GM18507 (cell line): Measurements from ENCODE around the gene USP48.

Source experiments
- DNase-seq: peaks from one replicate; pipeline ENCODE4 v3.0.0; 2011; ENCODE audit warnings: low read depth; ENCODE audit not compliant: insufficient read length; ENCODE audit errors: extremely low spot score
- FAIRE-seq: peaks from 2 replicates; lab custom pipeline; 2011; peaks lifted over from hg19 to GRCh38; lab: Jason Lieb, UNC

Gene USP48

GRCh38 chr1:21756393-21757089 is 26.4 kb downstream of the USP48 start:
- DNase-seq = no peak
- no peak for FAIRE-seq

- FAIRE-seq (no peak), DNase-seq (no peak)
Observed at GRCh38 chr1:21755067-21755466, 27.9 kb downstream of the USP48 start.

- FAIRE-seq = no peak
Observed at GRCh38 chr1:21754583-21754982, 28.4 kb downstream of the USP48 start.

GRCh38 chr1:21752186-21752585 is 30.8 kb downstream of the USP48 start:
- no peak for DNase-seq
- no peak for FAIRE-seq

More at GRCh38 chr1:21754583-21754982, 28.4 kb downstream of the USP48 start:
- DNase-seq = no peak

- DNase-seq = no peak
- no peak for FAIRE-seq
Observed at GRCh38 chr1:21751281-21751680, 31.7 kb downstream of the USP48 start.

DNA sequence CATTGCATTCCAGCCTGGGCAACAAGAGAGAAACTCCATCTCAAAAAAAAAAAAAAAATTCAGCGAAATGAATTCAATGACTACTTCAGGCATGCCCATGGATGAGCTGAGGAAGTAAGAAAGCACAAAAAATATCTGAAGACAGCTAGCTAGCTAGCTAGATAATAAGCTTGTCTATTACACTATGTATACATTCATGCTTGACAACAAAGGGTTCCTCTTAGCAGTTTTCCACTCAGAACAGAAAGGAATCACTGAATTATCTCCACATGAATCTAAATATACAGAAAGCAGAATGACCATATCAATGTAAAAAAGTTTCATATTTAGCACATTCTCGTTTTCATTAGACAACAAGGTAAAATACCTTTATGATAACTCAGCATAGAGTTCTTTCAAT is 32.1 kb downstream of the USP48 start:
- FAIRE-seq = peak; percentile 35
- no peak for DNase-seq

DNA sequence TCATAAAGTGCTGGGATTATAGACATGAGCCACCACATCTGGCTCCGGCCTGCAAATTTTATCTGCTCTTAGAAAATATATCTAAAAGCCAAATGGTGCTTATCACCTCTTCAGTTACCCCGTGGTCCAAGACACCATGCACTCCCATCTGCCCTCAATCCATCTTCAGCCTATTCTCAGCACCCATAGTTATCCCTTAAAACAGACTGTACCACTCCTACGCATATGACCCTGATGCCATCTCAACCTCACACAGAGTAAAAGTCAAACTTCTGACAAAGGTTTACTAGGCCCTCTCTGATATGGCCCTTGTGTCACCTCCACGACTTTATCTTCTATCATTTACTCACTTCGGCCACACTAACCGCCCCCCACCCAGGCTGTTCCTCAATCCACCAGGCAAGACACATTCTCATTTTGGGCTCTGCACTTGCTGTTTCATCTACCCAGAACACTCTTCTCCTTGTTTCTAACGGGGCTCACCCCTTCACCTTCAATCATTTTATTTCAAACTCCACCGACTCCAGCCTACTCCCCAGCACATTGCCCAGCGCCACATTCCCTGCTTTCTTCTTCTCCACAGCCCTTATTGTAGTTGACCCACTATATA is 33.0 kb downstream of the USP48 start:
- FAIRE-seq (no peak), DNase-seq (no peak)

DNA sequence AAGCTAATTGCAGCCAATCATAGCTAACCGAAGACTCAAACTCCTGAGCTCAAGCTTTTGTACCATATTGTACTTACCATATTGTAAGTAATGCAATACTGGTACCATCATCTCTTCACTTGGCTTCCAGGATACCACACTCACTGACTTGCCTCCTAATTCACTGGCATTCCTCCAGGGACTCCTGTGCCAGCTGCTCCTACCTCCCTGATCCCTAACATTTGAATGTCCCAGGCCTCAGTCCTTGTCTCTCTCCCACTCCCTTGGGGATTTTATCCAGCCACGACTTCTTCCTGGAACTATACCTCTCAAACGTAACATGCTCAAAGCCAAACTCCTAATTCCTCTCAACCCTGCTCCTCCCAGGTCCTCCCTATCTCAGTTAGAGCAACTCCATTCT is 33.8 kb downstream of the USP48 start:
- FAIRE-seq (no peak), DNase-seq (no peak)

DNA sequence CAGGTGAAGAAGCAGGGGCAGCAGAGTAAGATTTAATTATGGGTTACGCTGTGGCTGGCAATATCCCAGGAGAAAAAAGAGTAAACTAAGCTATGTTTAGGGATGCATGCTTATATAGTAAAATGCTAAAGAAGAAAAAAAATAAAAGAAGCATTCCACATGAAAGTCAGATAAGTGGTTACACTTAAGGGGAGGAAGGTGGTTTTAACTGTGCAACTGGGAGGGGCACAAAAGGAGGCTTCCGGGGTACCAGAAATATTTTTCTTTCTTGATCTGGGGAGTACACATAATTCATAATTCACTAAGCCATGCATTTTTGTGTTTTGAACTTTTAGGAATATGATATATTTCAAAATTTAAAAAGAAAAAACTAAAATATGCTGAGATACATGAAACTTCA is 39.5 kb downstream of the USP48 start:
- DNase-seq (no peak), FAIRE-seq (no peak)

DNA sequence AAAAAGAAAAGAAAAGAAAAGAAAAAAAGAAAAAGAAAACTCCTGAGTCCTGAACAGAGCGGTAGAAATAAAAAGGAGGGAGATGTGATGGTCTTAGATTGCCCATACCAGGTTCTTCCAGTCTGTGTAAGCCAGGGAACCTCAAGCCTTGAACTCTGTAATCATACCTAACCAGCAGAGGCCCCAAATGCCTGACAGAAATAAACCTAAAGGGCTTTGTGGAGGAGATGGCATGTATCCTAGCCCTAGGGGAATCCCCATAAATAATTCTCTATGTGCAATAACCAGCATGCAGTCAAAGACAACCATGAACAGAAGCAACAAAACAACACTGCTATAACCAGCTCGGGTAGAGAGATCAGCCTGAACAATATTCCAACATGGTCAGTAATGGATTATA is 40.4 kb downstream of the USP48 start:
- no peak for DNase-seq
- FAIRE-seq = no peak

GRCh38 chr1:21741206-21741605 is 41.7 kb downstream of the USP48 start:
- DNase-seq = no peak

GRCh38 chr1:21736876-21737275 is 46.1 kb downstream of the USP48 start:
- no peak for DNase-seq
- FAIRE-seq = no peak

More at GRCh38 chr1:21741206-21741605, 41.7 kb downstream of the USP48 start:
- FAIRE-seq = no peak

- no peak for DNase-seq
- FAIRE-seq = no peak
Observed at GRCh38 chr1:21736011-21736410, 46.9 kb downstream of the USP48 start.

DNA sequence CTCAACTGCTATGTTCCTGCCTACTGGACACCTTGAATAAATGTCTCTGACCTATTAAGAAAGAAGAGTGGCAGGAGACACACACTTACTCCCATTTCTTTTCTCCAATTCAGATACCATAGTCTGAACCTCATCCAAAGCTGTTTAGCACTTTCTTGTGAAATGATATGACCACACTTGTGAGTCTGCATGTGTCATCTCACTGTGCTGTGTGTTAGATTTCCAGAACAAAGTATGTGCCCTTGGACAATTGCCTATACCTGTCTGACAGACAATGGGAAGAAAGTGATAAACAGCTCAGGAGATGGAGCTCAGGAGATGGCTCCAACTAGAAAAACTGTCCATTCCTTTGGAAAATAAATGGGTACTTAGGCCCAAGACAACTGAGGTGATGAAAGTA is 48.4 kb downstream of the USP48 start:
- FAIRE-seq (no peak), DNase-seq (no peak)

DNA sequence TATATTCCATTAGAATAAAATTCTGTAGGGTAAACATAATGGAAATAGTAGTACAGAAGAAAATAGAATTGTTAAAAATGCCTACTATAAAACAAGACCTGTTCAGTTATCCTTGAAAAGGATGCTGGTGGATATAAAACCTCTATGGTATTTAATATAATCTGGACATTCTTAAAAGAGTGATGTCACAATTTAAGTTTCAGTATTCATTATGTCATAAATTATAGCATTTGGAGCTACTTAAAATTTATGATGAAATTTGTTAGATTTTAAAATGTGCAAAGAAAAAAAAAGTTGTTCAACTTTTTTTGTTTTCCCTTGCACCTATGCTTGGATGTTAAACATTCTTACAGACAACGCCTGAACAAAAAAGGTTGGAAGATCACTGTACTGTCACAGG is 50.3 kb downstream of the USP48 start:
- FAIRE-seq (no peak), DNase-seq (no peak)

DNA sequence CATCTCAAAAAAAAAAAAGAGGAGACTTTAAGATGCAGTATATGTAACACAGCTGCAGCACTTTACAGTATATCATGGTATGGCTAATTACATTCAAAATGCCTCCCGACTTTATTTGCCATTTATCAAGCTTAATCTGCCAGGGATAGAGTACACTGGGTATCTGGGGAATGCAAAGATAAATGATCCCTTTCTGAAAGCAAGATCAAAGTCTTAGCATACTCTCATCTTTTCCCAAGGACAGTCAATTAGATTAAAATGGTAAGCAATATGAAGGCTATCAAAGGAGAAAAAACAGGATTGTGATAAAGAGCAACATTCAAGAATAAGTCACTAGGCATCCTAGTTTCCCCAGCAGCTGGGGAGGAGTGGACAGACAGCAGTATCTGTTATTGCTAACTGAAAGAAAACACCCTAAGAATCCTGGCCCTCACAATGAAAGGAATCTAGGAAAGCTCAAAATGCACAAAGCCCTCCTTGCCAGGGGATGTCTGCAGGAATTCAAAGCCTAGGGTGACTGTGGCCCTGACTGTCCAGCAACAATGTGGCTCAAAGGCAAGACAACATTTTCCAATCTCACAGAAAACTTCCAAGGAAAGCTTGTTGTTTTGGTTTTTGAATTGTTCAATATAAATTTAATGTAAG is 57.1 kb downstream of the USP48 start:
- DNase-seq (no peak), FAIRE-seq (no peak)

- FAIRE-seq (no peak), DNase-seq (no peak)
Observed at GRCh38 chr1:21724570-21724969, 58.4 kb downstream of the USP48 start.

DNA sequence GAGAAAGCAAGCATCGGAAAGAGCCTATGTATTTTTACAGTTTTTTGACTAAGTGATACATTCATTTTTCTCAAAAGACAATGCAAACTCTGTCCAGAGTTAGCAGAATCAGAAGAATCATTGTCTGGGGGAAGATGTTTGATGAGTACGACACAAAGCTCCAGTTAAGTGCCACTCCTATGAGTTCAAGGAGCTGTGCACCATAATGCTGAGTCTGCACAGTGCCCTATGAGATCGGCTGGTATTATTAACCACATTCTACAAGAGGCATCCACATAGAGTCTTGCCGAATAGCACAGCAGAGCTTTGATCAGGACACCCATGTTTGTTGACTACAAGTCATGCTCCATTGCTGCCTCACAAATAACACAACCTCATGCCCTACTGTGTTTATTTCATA is 58.9 kb downstream of the USP48 start:
- DNase-seq (no peak), FAIRE-seq (no peak)

DNA sequence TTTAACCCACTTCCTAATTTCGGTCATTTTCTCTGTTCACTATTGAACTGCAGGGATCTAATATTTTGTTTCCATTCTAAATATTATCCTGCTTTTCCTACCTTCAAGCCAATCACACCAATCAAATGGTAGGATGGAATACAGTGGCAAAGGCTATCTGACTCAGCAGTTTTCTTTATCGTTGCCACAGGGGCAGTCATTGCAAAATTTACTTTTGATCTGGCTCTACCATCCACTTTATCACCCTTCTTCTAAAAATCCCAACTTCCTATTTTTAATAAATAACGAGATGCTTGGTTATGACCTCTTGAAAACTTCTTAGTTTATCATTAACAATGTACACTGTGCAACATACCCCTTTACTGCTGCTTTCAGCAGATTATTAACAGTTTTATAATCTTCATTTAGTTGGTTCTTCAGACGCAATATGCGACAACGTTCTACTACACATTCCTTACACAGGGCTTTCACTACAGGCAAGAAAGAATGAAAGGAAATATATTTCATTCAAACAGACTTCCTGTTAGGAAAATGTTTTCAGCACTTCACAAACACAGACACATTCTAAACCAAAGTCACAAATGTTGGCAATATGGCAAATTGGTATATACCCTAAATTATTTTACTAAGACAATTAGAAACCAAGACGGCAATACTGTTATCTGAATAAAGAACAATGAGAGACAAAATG is 61.5 kb downstream of the USP48 start:
- DNase-seq (no peak), FAIRE-seq (no peak)

DNA sequence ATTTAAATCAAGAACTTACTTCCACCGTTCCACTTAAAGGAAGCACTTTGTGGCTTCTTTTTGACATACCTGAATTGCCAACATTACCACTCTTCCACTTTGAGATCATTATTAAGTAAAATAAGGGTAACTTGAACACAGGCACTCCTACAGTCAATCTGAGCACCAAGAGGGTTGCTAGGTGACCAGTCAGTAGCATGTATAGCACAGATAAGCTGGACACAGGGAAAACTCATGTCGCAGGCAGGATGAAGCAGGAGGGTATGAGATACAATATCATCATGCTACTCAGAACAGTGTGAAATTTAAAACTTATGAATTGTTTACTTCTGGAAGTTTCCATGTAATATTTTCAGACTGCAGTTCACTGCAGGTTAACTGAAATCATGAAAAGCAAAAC is 66.8 kb downstream of the USP48 start:
- FAIRE-seq = no peak
- no peak for DNase-seq
